Measurements from ENCODE around the gene GPC1. TPM values are rescaled to one million over a fixed set of nuclear protein-coding genes. Genes with fewer than 3 reads are reported as not detected.

GPC1 gene
- total and polyA plus RNA-seq, 4 donors = 23.2 to 62.5 (median 26.5) TPM

- Histone ChIP-seq H3K36me3 (ENCODE audit: control insufficient read depth in 4 of 4, insufficient read depth in 4 of 4, low read length in 4 of 4) (peaks cover 0 to 10% (median 0%) of the 10 kb centered on the region in 4 donors), H3K4me1 (ENCODE audit: control insufficient read depth in 5 of 5, insufficient read depth in 5 of 5, low read length in 5 of 5) (peaks cover 0 to 1% (median 0%) of the 10 kb centered on the region in 5 donors), H3K9ac (ENCODE audit: insufficient read depth in 1 of 2, low read length in 2 of 2) (no peak overlapping the region), H3K27ac (ENCODE audit: low read depth in 1 of 2, low read length in 1 of 2) (no peak overlapping the region), H3K4me3 (no peak overlapping the region), H3K9me3 (ENCODE audit: control insufficient read depth in 4 of 4, insufficient read depth in 3 of 4, low read length in 3 of 4) (no peaks in the 10 kb centered on the region), H3K27me3 (ENCODE audit: control insufficient read depth in 3 of 3, insufficient read depth in 3 of 3, low read length in 2 of 3) (no peaks in the 10 kb centered on the region)
- TF ChIP-seq CTCF (IDR thresholded peaks at IDR 0.05; ENCODE audit: control extremely low read depth, extremely low read depth) = no peak
- WGBS, 2 donors = 96% methylated on average over 21 of the region's 21 CpGs
- ATAC-seq (ENCODE audit: insufficient read depth, low FRiP score) = no peak
- DNase-seq = no peak
Measured at GRCh38 chr2:240512666-240513535, 77.4 kb downstream of the GPC1 start.

GRCh38 chr2:240513549-240514287 is 78.3 kb downstream of the GPC1 start:
- no peak overlapping the region for H3K9ac ChIP-seq (ENCODE audit: insufficient read depth in 1 of 2, low read length in 2 of 2)
- H3K9me3 ChIP-seq (ENCODE audit: control insufficient read depth in 4 of 4, insufficient read depth in 3 of 4, low read length in 3 of 4) = no peaks in the 10 kb centered on the region
- H3K4me1 ChIP-seq (ENCODE audit: control insufficient read depth in 5 of 5, insufficient read depth in 5 of 5, low read length in 5 of 5) = peaks cover 0 to 1% (median 0%) of the 10 kb centered on the region in 5 donors
- WGBS, 2 donors = 42 to 45% methylated on average over 13 of the region's 13 CpGs
- ATAC-seq (ENCODE audit: insufficient read depth, low FRiP score) = peak; percentile 95
- peak; percentile 89 for TF ChIP-seq CTCF (IDR thresholded peaks at IDR 0.05; ENCODE audit: control extremely low read depth, extremely low read depth)
- H3K27me3 ChIP-seq (ENCODE audit: control insufficient read depth in 3 of 3, insufficient read depth in 3 of 3, low read length in 2 of 3) = no peaks in the 10 kb centered on the region
- H3K27ac ChIP-seq (ENCODE audit: low read depth in 1 of 2, low read length in 1 of 2) = no peak overlapping the region
- peak; percentile 62 to 79 (median 70) for DNase-seq
- no peak overlapping the region for H3K4me3 ChIP-seq
- peaks cover 0 to 10% (median 0%) of the 10 kb centered on the region in 4 donors for H3K36me3 ChIP-seq (ENCODE audit: control insufficient read depth in 4 of 4, insufficient read depth in 4 of 4, low read length in 4 of 4)

- peaks cover 0 to 10% (median 0%) of the 10 kb centered on the region in 4 donors for H3K36me3 ChIP-seq (ENCODE audit: control insufficient read depth in 4 of 4, insufficient read depth in 4 of 4, low read length in 4 of 4)
- peaks cover 0 to 3% (median 0%) of the 10 kb centered on the region in 3 donors for H3K27me3 ChIP-seq (ENCODE audit: control insufficient read depth in 3 of 3, insufficient read depth in 3 of 3, low read length in 2 of 3)
- WGBS, 2 donors = 88 to 91% methylated on average over 2 of the region's 2 CpGs
- no peaks in the 10 kb centered on the region for H3K9me3 ChIP-seq (ENCODE audit: control insufficient read depth in 4 of 4, insufficient read depth in 3 of 4, low read length in 3 of 4)
- H3K27ac ChIP-seq (ENCODE audit: low read depth in 1 of 2, low read length in 1 of 2) = no peak overlapping the region
- H3K9ac ChIP-seq (ENCODE audit: insufficient read depth in 1 of 2, low read length in 2 of 2) = no peak overlapping the region
- peaks cover 0 to 6% (median 0%) of the 10 kb centered on the region in 5 donors for H3K4me1 ChIP-seq (ENCODE audit: control insufficient read depth in 5 of 5, insufficient read depth in 5 of 5, low read length in 5 of 5)
- H3K4me3 ChIP-seq = no peak overlapping the region
- TF ChIP-seq CTCF (IDR thresholded peaks at IDR 0.05; ENCODE audit: control extremely low read depth, extremely low read depth) = no peak
- DNase-seq (no peak), ATAC-seq (ENCODE audit: insufficient read depth, low FRiP score) (no peak)
Measured at GRCh38 chr2:240514631-240515030, 79.2 kb downstream of the GPC1 start.

Data from lung (tissue), 12 donors.